HepG2 (cell line): ENCODE data around the gene PLAGL2. TPM values are rescaled to one million over a fixed set of nuclear protein-coding genes. Genes with fewer than 3 reads are reported as not detected.
A peak's percentile ranks its signal among the peaks of the same experiment; 100 is the strongest.

Experiments used
- HNF1B ChIP-seq: sonication (generic); formaldehyde crosslinking; IDR thresholded peaks from 2 replicates; pipeline ENCODE4 v1.5.1; 2020; ENCODE audit warnings: mild to moderate bottlenecking, moderate library complexity, missing genetic modification reagents
- HOMEZ ChIP-seq: IDR thresholded peaks from 2 replicates; pipeline ENCODE4 v1.6.1; 2016; ENCODE audit warnings: low read depth
- IRF1 ChIP-seq: sonication (generic); formaldehyde crosslinking; IDR thresholded peaks from 2 replicates; pipeline ENCODE4 v1.4.0; 2020; ENCODE audit warnings: low read depth, mild to moderate bottlenecking, missing genetic modification reagents
- SSRP1 ChIP-seq: IDR thresholded peaks from 2 replicates; pipeline ENCODE4 v1.6.1; 2016; ENCODE audit warnings: control low read depth
- ZNF652 ChIP-seq: IDR thresholded peaks from 2 replicates; pipeline ENCODE4 v1.6.1; 2016; ENCODE audit warnings: low read depth, borderline replicate concordance
- ZSCAN29 ChIP-seq: sonication (generic); formaldehyde crosslinking; conservative IDR thresholded peaks from 2 replicates; pipeline ENCODE4 v1.4.0; 2020; ENCODE audit warnings: mild to moderate bottlenecking, missing genetic modification reagents
- polyA plus RNA-seq, 8 experiments: library from polyadenylated mRNA; depleted of rRNA in 3 of 8; stranded (reverse) in 7 of 8; unstranded in 1 of 8; fragments of >200 nt; fragmentation: Illumina TruSeq in 4 of 8; extraction: Trizol in 4 of 8; gene quantifications; 2 replicates each; pipeline versions ENCODE4 v1.2.1 to v1.2.3, GENCODE V29; 2011 to 2016; ENCODE audit warnings: low read depth in 4 of 8, missing spikeins in 1 of 8, mixed read lengths in 1 of 8; ENCODE audit not compliant: insufficient read depth in 1 of 8
- total RNA-seq, 5 experiments: library from RNA; depleted of rRNA; stranded (reverse); fragments of >200 nt; fragmentation: Illumina TruSeq; extraction: Trizol; gene quantifications; 2 replicates each; pipeline ENCODE4 v1.2.3, GENCODE V29; 2016; ENCODE audit warnings: low read depth in 1 of 5
- TF ChIP-seq, protein P1 (sequence below): IDR thresholded peaks from 2 replicates; pipeline ENCODE4 v1.6.1; 2018; ENCODE audit warnings: missing genetic modification reagents, mild to moderate bottlenecking, missing compliant biosample characterization

PLAGL2 gene
- total and polyA plus RNA-seq, 2 of the 13 experiments (the other 11 are each of a cell fraction or from before 2014, with no cell fraction given), result 15.2 to 15.3 TPM

DNA sequence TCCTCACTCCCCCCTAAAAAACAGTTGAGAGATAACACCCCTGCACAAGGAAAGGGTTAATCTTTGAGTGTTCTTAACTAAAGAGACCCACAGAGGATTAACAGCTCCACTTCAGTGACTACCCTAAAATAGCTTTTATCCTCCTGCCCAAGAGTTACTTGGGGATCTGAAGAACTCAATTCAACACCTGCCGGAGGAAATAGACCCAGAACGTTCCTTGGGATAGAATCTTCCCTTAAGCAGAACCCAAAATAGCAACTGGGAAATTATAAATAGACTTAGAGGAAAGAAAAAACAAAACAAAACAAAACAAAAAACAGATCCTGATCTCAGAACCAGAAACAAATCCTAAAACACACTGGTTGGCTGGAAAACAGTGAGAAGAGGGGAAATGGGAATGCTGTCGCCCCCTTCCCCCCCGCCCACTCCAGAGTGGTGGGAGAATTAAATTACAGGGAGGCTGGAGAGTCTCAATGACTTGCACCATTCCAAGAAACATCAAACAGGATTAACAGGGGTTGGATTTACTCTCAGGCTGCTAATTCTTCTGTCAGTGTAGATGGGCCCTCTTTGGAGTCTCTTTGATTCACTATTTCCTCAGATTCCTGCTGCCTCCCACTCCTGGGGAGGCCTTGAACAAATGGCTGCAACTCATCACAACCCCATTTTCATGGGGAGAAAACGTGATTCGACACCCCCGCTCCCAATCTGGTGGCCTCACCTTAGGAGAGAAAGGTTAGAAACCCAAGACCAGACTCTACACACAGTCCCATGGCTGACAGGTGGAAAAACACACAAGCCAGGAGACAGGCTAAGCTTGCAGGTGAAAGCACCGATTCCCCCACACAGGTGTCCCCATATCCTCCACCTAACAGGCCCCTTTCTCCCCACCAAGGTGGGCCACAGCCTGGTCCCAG lies 1.4 kb downstream of the PLAGL2 start (continued):
- TF ChIP-seq ZSCAN29 (CRISPR knock-in tag) (peak; percentile 23; the same call in 1 of the 2 replicates), HNF1B (CRISPR knock-in tag) (0 out of 2 replicates have a peak, but pooled peaks have one; percentile 26), HOMEZ (0 out of 2 replicates have a peak, but pooled peaks have one; percentile 8), SSRP1 (CRISPR knock-in tag) (0 out of 2 replicates have a peak, but pooled peaks have one; percentile 37), ZNF652 (CRISPR knock-in tag) (peak; percentile 86), IRF1 (0 out of 2 replicates have a peak, but pooled peaks have one; percentile 2)
- TF ChIP-seq, protein P1, sequence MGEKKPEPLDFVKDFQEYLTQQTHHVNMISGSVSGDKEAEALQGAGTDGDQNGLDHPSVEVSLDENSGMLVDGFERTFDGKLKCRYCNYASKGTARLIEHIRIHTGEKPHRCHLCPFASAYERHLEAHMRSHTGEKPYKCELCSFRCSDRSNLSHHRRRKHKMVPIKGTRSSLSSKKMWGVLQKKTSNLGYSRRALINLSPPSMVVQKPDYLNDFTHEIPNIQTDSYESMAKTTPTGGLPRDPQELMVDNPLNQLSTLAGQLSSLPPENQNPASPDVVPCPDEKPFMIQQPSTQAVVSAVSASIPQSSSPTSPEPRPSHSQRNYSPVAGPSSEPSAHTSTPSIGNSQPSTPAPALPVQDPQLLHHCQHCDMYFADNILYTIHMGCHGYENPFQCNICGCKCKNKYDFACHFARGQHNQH, result 0 out of 2 replicates have a peak, but pooled peaks have one; percentile 2
